HG03139 (cell line): ENCODE data around the gene C9orf85.
"Not testable (repeated sequence)": the region's sequence is repeated elsewhere in the genome, so short reads cannot be mapped to it uniquely, and the experiment has no call there.

Experiments used
- ATAC-seq: cut with Tn5 transposase; IDR thresholded peaks from one replicate; pipeline ENCODE4 v1.9.1; 2021; ENCODE audit not compliant: unreplicated experiment

The C9orf85 gene

GRCh38 chr9:71937898-71938297 is 26.5 kb downstream of the C9orf85 start:
- no peak for ATAC-seq

GRCh38 chr9:71941060-71941568 is 29.7 kb downstream of the C9orf85 start:
- ATAC-seq: no peak

GRCh38 chr9:71941998-71942567 is 30.6 kb downstream of the C9orf85 start:
- ATAC-seq: no peak

- ATAC-seq: no peak
These were observed 33.4 kb downstream of the C9orf85 start for GRCh38 chr9:71944754-71945375.

- ATAC-seq: not testable (repeated sequence)
These were observed 43.2 kb downstream of the C9orf85 start for GRCh38 chr9:71954652-71955051.

GRCh38 chr9:71955300-71955915 is 44.0 kb downstream of the C9orf85 start:
- ATAC-seq: no peak

- no peak for ATAC-seq
These were observed 50.9 kb downstream of the C9orf85 start for GRCh38 chr9:71962328-71962727.

- not testable (repeated sequence) for ATAC-seq
These were observed 52.1 kb downstream of the C9orf85 start for GRCh38 chr9:71963471-71963996.

- no peak for ATAC-seq
These were observed 54.0 kb downstream of the C9orf85 start for GRCh38 chr9:71965403-71965802.

- no peak for ATAC-seq
These were observed 55.2 kb downstream of the C9orf85 start for GRCh38 chr9:71966601-71967000.

GRCh38 chr9:71968541-71969090 is 57.2 kb downstream of the C9orf85 start:
- no peak for ATAC-seq

GRCh38 chr9:71975833-71976232 is 64.4 kb downstream of the C9orf85 start:
- ATAC-seq: no peak

GRCh38 chr9:71977003-71977402 is 65.6 kb downstream of the C9orf85 start:
- ATAC-seq: no peak

- no peak for ATAC-seq
These were observed 69.1 kb downstream of the C9orf85 start for GRCh38 chr9:71980266-71981190.

- ATAC-seq: no peak
These were observed 70.5 kb downstream of the C9orf85 start for GRCh38 chr9:71981944-71982343.

- no peak for ATAC-seq
These were observed 73.0 kb downstream of the C9orf85 start for GRCh38 chr9:71984403-71984802.

GRCh38 chr9:71984831-71985281 is 73.4 kb downstream of the C9orf85 start:
- ATAC-seq: no peak

GRCh38 chr9:71985297-71985911 is 74.0 kb downstream of the C9orf85 start:
- no peak for ATAC-seq

- no peak for ATAC-seq
These were observed 75.5 kb downstream of the C9orf85 start for GRCh38 chr9:71986900-71987299.
